ENCODE measurements around the gene HOATZ. TPM values are rescaled to one million over a fixed set of nuclear protein-coding genes. Genes with fewer than 3 reads are reported as not detected.
A peak's percentile ranks its signal among the peaks of the same experiment; 100 is the strongest.

Gene HOATZ
- total RNA-seq, 1 donor from 2014 or later = not detected

GRCh38 chr11:111560800-111561199, 46.2 kb downstream of the HOATZ start:
- Mint-ChIP-seq H3K36me3 (ENCODE audit: insufficient read depth) (peaks cover 3% of the 10 kb centered on the region), H3K27me3 (no peaks in the 10 kb centered on the region), H3K4me1 (ENCODE audit: low read depth) (peaks cover 22% of the 10 kb centered on the region), H3K4me3 (ENCODE audit: low read depth) (no peak overlapping the region), H3K9me3 (ENCODE audit: low read depth) (no peaks in the 10 kb centered on the region), H3K27ac (no peak overlapping the region)
- no peak for DNase-seq (ENCODE audit: low spot score, unreplicated experiment)
- TF ChIP-seq, protein P1, sequence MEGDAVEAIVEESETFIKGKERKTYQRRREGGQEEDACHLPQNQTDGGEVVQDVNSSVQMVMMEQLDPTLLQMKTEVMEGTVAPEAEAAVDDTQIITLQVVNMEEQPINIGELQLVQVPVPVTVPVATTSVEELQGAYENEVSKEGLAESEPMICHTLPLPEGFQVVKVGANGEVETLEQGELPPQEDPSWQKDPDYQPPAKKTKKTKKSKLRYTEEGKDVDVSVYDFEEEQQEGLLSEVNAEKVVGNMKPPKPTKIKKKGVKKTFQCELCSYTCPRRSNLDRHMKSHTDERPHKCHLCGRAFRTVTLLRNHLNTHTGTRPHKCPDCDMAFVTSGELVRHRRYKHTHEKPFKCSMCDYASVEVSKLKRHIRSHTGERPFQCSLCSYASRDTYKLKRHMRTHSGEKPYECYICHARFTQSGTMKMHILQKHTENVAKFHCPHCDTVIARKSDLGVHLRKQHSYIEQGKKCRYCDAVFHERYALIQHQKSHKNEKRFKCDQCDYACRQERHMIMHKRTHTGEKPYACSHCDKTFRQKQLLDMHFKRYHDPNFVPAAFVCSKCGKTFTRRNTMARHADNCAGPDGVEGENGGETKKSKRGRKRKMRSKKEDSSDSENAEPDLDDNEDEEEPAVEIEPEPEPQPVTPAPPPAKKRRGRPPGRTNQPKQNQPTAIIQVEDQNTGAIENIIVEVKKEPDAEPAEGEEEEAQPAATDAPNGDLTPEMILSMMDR (IDR thresholded peaks at IDR 0.05; ENCODE audit: unreplicated experiment) = no peak

DNA sequence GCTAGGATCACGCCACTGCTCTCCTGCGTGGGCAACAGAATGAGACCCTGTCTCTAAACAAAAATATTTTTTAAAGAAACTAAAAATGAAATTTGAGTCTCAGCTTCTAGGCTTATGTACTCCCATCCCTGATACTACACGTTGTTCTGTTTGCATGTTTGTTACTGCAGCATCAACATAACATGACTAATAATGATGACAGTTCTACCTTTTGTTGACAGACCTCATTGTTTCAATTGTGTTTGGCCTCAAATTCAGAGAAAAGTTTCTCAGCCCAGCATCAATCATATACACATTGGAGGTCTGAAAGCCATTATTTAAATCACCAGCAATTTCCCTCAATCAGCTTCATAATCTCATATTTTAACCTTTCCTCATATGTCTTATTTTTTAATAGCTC, 46.7 kb downstream of the HOATZ start:
- Mint-ChIP-seq H3K4me1 (ENCODE audit: low read depth) (peaks cover 22% of the 10 kb centered on the region), H3K36me3 (ENCODE audit: insufficient read depth) (peaks cover 3% of the 10 kb centered on the region), H3K27ac (peak overlapping the region; percentile 0), H3K27me3 (no peaks in the 10 kb centered on the region), H3K9me3 (ENCODE audit: low read depth) (no peaks in the 10 kb centered on the region), H3K4me3 (ENCODE audit: low read depth) (no peak overlapping the region)
- no peak for DNase-seq (ENCODE audit: low spot score, unreplicated experiment)
- TF ChIP-seq, protein P1 (IDR thresholded peaks at IDR 0.05; ENCODE audit: unreplicated experiment) = no peak

- Mint-ChIP-seq H3K27me3 (no peaks in the 10 kb centered on the region), H3K4me3 (ENCODE audit: low read depth) (no peak overlapping the region), H3K27ac (peak overlapping the region; percentile 0), H3K9me3 (ENCODE audit: low read depth) (no peaks in the 10 kb centered on the region), H3K36me3 (ENCODE audit: insufficient read depth) (peaks cover 1% of the 10 kb centered on the region), H3K4me1 (ENCODE audit: low read depth) (peaks cover 22% of the 10 kb centered on the region)
- TF ChIP-seq, protein P1 (IDR thresholded peaks at IDR 0.05; ENCODE audit: unreplicated experiment) = no peak
- DNase-seq (ENCODE audit: low spot score, unreplicated experiment) = no peak
Observed at GRCh38 chr11:111561791-111562325, 47.3 kb downstream of the HOATZ start.

DNA sequence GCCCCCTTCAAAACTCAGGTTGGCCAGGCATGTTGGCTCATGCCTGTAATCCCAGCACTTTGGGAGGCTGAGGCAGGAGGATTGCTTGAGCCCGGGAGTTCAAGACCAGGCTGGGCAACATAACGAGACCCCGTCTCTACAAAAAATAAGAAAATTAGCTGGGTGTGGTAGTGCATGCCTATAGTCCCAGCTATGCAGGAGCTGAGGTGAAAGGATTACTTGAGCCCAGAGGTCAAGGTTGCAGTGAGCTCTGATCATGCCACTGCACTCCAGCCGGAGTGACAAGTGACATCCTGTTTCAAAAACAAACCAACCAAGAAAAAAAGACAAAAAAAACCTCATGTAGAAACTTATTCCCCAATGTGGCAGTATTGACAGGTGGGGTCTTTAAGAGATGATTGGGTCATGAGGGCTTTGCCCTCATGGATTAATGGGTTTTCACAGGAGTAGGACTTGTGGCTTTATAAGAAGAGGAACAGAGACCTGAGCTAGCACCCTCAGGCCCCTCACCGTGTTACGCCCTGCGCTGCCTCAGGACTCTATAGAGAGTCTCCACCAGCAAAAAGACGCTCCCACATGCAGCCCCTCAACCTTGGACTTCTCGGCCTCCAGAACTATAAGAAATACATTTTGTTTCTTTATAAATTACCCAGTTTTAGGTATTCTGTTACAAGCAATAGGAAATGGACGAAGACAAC, 48.3 kb downstream of the HOATZ start:
- Mint-ChIP-seq H3K27me3 (no peaks in the 10 kb centered on the region), H3K4me3 (ENCODE audit: low read depth) (no peak overlapping the region), H3K27ac (peak overlapping the region; percentile 59), H3K9me3 (ENCODE audit: low read depth) (no peaks in the 10 kb centered on the region), H3K36me3 (ENCODE audit: insufficient read depth) (no peaks in the 10 kb centered on the region), H3K4me1 (ENCODE audit: low read depth) (peaks cover 22% of the 10 kb centered on the region)
- TF ChIP-seq, protein P1 (IDR thresholded peaks at IDR 0.05; ENCODE audit: unreplicated experiment) = no peak
- no peak for DNase-seq (ENCODE audit: low spot score, unreplicated experiment)

GRCh38 chr11:111565114-111565720, 50.6 kb downstream of the HOATZ start:
- Mint-ChIP-seq H3K27me3 (no peaks in the 10 kb centered on the region), H3K4me1 (ENCODE audit: low read depth) (peaks cover 28% of the 10 kb centered on the region), H3K27ac (no peak overlapping the region), H3K4me3 (ENCODE audit: low read depth) (no peak overlapping the region), H3K9me3 (ENCODE audit: low read depth) (no peaks in the 10 kb centered on the region), H3K36me3 (ENCODE audit: insufficient read depth) (no peaks in the 10 kb centered on the region)
- TF ChIP-seq, protein P1 (IDR thresholded peaks at IDR 0.05; ENCODE audit: unreplicated experiment) = peak; percentile 95
- peak; percentile 41 for DNase-seq (ENCODE audit: low spot score, unreplicated experiment)

Data from progenitor cell of endocrine pancreas (in vitro differentiated cells).